GM21723 (cell line): ENCODE data around the gene CRISP3.
"Not testable (repeated sequence)": the region's sequence is repeated elsewhere in the genome, so short reads cannot be mapped to it uniquely, and the experiment has no call there.

Experiments
- ATAC-seq: cut with Tn5 transposase; IDR thresholded peaks from one replicate; pipeline ENCODE4 v1.9.1; 2021; ENCODE audit warnings: mild to moderate bottlenecking, moderate library complexity; ENCODE audit not compliant: unreplicated experiment

Gene CRISP3, protein sequence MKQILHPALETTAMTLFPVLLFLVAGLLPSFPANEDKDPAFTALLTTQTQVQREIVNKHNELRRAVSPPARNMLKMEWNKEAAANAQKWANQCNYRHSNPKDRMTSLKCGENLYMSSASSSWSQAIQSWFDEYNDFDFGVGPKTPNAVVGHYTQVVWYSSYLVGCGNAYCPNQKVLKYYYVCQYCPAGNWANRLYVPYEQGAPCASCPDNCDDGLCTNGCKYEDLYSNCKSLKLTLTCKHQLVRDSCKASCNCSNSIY

DNA sequence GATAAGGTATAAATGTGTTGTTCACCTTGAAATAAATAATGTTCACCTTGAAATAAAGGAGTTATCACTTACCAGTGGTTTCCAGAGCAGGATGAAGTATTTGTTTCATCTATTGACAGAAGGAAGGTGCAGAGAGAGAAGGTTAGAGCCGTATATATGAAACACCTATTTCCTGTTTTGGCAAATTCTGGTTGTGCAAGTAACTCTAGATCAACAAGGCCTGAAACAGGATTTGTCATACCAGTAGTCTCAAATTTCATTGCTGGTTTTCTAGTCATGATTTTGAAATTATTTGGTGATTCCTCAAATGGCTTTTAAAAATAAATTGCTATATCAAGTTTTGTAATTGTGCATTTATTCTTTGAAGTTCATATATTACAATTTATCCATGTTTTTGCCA, at the start of gene CRISP3:
CRISP3 (minus strand) TSS at position 130 of the 400 bp plus-strand sequence; CDS start at position 109, 21 bp downstream.
- no peak for ATAC-seq

DNA sequence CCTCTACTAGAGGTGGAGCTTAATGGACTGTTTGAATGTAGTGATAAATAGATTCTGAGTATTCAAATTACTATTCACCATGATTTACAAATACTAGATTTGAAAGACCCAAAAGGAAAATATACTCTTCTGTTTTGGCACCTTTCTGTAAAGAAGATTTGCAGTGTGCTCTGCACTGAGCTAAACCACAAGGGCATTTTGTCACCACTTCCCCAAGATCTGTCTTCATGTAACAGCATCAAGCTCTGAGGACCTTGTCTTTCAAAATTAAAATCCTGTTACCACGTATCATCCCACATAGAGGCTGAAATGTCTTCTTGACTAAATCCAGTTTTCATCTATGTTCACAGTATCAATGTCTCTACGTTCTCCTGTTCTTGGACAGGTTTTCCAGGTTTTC, 46.2 kb upstream of the CRISP3 start:
- ATAC-seq = no peak

DNA sequence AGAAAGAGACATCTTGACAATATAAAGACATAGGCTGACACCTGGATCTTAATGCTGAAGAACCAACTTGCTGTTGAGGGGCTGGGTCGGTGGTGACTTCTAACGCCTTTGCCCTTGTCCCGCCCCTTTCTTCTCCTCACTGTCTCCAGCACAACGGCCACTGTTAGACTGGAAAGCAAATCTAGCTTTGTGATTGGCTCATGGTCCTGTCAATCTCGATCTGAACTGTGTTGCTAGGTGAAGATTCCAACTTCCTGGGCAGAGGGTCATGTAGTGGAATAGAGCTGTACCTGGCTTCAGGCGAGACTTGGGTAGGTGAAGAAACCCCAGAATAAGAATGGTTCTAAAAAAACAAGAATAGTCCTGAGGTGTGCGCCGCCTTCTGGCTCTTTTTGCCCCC, 43.0 kb upstream of the CRISP3 start, which contains the start of gene PGK2:
PGK2 (minus strand) TSS at position 110 of the 400 bp plus-strand sequence; CDS start at position 12, 98 bp downstream.
- ATAC-seq = no peak

DNA sequence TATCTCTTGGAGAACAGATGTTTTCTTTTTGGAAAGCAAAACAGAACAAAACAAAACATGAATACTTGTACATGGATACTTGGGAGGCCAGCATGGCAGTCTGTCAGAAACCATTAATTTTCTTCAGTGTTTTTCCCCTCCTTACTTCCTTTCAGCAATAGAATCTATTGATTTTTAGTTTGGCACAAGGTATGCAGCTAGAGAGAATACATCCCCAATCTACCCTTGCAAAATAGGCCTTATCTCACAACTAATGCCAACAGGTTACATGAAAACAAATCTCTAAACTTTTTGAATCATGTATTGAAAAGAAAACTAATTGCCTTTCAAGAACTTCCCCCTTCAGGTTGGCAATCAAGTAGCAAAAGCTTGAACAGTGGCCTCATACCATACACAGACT, 40.1 kb upstream of the CRISP3 start:
- no peak for ATAC-seq

DNA sequence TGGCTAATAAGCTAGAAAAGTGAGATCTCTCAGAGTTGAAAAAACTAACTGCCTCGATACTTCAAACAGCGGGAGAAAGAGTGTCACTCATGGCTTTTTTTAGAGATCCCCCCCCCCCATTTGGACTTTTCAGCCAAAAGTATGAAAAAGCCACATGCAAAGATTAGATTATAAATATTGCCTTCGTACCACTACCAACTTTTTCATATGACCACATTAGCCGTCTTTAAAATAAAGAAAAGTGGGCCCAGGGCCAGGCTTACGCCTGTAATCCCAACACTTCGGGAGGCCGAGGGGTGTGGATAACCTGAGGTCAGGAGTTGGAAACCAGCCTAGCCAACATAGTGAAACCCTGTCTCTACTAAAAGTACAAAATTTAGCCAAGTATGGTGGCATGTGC, 38.5 kb upstream of the CRISP3 start:
- no peak for ATAC-seq

DNA sequence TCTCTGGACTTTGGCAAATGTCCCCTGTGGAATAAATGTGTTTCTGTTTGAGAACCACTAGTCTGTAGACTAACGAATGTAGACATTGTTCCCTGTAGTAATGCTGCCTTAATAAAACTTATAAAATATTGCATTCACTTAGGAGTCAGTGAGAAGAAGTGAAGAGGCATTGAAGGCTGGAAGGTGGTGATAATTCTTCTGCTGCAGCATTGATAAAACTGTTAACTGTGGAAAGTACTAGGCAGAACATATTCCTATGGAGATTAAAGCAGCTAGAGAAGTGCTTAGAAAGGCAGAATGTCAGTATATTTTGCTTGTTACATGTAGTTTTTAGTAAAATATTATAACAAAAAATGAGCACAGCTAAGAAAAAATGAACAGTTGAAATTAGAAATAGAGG, 38.1 kb upstream of the CRISP3 start:
- no peak for ATAC-seq

DNA sequence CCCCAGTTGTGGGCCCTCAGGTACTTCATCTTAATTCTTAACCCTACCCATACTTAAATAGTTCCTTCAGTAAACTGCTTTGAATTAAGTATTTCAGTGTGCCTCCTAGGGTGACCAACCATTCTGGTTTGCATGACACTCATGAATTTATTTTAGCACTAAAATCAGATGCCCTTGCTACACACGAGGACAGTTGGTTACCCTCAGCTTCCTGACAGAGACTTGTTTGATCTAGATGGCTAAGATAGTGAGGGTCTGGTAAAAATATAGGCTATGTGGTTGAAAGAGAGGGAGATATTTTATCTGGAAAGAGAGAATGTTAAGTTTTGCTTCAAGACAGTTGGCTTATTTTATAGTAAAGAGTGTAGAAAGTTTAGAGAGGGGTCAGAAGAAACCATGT, 32.3 kb upstream of the CRISP3 start:
- no peak for ATAC-seq

DNA sequence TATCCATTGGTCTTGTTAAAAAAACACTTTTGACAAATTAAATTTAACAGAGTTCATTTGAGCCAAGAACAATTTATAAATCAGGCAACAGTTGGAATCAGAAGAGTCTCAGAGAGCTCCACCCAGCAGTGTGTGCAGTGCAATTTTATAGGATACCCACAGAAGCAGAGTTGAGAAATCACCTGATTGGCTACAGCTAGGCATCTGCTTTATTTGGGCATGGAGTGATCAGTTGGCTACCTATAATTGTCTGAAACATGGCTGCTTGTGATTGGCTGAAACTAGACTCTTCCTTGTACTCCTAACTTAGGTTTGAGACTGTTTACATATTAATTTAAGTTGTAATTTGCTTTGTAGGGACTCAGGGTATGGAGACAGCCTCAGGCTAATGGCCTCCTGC, 30.9 kb upstream of the CRISP3 start:
- no peak for ATAC-seq

DNA sequence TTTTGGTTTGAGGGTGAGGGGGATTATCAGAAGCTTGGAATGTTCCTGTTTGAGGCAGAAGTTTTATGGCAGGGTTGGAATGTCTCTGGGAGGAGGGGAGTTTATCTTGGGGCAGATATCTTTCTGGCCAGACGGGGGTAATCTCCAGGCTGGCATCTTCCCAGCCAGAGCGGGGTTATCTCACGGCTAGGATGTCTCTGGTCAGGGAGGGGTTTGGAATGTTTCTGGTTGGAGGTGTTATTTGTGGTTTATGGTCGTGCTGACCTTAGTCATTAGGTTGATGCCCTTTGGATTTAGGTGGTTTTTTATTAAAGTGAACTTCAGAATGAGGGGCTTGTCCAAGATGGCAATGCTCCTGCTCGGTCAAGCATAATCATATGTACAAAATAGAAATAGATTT, 28.1 kb upstream of the CRISP3 start:
- no peak for ATAC-seq

DNA sequence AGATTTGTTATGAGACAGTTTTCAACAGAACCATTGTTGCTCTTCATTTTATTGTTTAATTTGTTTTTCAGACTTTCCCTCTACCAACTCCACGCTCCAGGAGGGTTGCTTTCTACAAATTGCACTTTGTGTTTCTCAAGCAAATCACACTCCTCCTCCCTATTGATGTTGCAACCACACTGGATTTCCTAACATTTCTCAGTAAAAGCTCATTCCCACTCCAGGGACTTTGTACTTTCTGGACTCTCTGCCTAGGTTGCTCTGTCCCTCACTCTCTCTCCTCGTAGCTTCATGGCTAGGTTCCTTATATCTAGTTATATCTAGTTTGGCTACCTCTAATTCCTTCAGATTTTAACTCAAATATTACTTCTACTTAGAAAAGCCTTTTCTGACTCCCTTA, 22.6 kb upstream of the CRISP3 start:
- ATAC-seq = no peak

DNA sequence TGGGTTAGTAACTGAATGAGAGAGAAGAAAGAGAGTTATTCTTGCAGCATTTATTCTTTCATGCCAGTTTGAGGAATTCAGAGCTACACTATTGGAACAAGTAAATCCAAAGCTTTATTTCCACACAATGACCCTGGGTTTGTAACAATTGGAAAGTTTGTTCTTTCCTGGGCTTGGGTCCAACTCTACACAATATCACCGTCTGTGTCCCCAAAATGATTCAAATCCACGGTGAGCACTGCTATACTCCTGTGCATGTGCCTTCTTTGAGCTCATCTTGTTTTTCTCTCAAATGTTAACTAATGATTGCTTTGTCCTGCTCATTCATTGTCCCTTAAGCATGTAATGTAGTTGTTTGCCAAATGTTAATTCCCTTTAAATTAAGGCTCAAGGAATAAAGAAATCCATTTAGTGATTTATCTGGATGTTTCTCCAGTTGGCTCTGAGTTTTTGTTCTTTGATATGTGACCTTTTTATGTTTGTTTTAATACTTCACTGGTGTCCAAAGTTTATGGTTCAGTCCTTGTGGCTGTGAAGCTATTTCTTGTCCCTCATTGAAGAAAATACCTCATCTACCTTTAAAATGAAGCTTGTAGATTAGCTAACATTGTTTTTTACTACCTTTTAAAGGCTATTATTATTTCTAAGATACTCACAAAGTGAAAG, 20.5 kb upstream of the CRISP3 start:
- ATAC-seq = no peak

DNA sequence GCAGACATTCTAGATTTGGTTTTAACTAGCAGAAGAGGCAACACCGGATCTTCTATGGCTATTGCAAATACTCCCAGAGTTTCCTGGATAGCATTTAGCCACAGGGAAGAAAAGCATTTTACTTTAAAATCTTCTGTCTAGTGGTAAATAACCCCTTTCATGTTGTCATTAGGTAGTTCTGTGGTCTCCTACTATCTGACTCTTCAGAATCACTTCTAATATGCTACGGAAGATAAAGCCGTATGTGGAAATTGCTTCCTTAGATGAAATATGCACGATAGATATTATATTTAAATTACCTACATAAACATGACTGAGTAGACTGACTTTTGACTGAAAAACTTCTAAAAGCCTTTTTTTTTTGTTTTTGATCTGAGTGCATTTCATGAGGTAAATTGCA, 759 bp downstream of the CRISP3 start:
- ATAC-seq = no peak

DNA sequence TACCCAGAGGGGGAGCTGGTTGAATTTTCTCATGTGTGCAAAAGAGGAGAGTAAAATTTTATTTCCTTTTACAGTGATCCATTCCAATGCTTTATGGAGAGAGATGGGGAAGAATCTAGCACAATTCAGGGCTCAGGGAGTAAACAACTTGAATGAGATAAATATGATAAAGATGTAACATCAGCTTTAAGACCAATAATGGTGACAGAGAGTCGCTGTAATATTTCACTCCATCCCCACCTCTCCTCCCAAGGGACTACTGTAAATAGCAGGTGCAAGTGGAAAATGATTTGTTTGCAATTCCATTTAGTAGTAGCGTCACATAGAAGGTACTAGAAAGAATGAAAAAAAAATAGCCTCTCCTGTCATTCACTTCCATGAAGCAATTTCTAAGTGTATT, 4.8 kb downstream of the CRISP3 start:
- ATAC-seq = no peak

DNA sequence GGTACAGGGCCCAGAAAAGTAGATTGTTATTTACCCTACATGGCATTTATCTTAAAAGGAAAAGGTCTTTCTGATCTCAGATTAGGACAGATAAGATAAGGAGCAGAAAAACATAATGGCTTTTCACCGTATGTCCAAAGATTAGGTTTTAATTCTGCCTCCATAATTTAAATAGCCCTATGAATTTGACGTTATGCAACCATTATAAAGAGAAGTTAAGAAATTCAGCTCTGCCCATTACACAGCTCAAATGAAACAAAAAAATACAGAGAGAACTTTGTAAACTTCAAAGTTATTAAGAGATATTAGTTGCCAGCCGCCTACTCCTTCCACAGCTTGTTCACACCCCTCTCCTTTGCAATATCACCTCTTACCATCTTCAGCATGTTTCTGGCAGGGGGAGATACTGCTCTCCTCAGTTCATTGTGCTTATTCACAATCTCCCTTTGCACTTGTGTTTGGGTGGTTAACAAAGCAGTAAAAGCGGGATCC, 8.1 kb downstream of the CRISP3 start:
- no peak for ATAC-seq

DNA sequence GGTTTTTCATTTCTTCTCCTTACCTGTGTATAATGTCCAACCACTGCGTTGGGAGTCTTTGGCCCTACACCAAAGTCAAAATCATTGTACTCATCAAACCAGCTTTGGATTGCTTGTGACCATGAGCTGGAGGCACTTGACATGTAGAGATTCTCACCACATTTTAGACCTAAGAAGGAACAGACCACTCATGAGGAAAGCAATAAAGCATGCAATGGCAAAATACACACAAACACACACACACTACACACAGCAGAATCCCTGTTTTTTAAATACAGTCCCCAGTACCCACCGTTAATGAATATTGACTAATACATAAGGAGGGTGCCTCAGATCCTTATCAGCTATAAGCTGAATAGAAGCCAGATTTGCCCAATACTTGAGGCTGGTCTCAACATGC, 10.5 kb downstream of the CRISP3 start:
- no peak for ATAC-seq

DNA sequence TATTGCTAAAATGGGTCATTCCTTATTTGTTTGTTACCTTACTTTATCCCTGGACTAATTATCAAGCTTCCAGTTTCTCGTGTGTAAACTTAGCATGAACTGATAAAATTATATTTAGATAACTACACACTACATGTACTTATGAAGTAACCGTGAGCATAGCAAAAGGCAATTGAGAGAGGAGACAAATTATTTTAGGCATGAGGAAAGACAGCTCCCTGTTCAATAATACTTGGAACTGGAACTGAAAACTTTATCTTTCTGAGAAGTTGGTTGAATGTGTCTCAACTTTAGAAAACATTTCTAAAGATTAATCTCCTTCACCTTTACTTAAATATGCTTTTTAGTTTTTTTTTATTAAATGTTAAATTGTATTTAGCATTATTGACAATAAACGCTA, 11.4 kb downstream of the CRISP3 start:
- no peak for ATAC-seq

DNA sequence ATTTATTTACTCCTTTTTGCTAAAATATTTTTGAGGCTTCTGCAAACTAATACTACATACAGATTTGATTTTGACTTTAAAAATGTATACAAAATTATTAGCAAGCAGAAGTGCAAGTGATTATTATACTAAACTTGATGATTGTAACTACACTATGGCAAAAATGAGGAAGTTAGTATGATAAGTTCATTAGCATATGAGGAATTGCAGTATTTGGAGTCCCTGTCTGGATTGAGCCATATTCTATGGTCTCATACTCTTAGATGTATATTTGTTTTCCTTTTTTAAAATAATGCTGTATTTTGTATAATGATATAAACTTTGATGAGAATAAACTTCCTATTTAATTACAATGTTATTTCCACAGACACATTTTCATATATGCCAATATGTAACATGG, 13.9 kb downstream of the CRISP3 start:
- ATAC-seq = no peak

DNA sequence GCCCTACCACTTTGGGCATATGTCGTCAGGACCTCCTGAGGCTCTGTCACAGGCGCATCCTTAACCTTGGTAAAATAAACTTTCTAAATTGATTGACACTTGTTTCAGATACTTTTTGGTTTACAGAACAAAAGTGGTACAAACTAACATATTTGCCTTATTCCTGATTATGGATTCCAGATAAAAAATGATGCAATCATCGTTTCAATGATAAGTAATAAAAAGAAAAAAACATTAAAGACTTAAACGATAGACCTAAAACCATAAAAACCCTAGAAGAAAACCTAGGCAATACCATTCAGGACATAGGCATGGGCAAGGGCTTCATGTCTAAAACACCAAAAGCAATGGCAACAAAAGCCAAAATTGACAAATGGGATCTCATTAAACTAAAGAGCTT, 20.3 kb downstream of the CRISP3 start:
- not testable (repeated sequence) for ATAC-seq

DNA sequence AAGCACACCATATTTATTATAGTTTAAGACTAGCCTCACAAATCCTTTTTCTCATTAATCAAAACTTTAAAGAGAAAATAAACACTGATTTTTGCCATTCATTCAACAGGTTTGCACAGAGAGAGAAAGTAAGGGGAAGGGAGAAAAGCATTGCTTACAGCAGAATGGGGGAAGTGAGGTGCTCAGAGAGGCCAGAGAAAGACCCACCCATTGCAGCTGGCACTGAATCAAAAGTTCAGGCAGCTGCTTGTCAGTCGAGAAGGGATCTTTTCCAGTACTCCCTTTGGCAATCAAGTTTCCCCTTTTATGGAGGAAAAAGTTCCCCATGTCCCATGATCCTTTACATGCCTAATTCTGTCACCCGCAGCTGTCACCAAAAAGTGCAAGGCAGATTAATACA, 22.9 kb downstream of the CRISP3 start:
- no peak for ATAC-seq

DNA sequence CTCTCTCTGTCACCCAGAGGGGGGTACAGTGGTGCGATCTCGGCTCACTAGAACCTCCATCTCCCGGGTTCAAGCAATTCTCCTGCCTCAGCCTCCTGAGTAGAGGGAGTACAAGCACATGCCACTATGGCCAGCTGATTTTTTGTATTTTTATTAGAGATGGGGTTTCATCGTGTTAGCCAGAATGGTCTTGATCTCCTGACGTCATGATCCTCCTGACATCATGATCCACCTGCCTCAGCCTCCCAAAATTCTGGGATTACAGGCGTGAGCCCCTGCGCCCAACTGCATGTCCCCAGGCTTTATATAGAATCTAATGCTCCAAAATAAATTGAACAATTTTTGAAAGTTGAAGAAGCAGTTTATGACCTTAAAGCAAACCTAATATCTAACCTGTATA, 23.8 kb downstream of the CRISP3 start:
- no peak for ATAC-seq

DNA sequence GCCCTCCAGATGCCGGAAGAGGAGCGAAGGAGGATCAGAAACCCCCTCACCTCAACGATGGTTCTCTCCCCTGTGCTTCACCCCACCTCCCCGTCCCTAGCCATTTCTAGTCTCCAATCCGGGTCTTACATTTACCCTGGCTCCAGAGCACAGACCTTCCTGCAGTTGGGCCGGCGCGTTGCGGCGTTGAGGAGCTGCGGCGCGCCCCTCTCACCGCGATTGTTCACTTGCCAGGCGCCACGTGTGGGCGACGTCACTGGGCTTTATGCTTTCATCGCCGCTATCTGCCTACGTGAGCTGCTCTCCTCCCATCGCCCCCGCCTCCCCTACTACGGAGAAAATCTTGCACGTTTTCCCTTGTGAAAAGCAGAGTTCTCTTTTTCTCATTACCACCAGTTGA, 30.8 kb downstream of the CRISP3 start, which contains the start of gene CRISP2:
CRISP2 (minus strand) TSS at position 198 of the 400 bp plus-strand sequence. CDS start 4,347 bp downstream, outside the sequence.
- no peak for ATAC-seq

DNA sequence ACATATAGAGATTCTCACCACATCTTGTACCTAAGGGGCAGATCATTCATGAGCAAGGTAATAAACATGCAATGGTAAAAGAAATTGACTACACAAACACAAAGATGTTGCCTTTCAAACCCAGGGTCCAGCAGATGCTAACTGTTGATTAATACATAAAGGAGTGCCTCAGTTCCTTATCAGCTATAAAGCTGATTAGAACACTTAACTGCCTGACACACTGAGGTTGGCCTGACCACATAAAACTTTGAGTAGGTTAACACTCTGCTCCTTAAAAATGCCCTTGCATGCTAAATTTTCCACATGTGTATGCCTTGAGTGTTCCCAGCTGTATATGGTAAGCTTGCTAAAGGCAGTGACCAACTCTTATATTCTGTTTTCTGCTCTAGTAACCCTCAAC, 45.7 kb downstream of the CRISP3 start:
- no peak for ATAC-seq
